GM18526 (cell line): ENCODE measurements around the gene CLCN2.

Experiments
- POLR2A ChIP-seq: IDR thresholded peaks from 3 replicates; pipeline ENCODE4 v1.6.1; 2011; ENCODE audit not compliant: insufficient read length; ENCODE audit errors: extremely low read depth

The CLCN2 gene

DNA sequence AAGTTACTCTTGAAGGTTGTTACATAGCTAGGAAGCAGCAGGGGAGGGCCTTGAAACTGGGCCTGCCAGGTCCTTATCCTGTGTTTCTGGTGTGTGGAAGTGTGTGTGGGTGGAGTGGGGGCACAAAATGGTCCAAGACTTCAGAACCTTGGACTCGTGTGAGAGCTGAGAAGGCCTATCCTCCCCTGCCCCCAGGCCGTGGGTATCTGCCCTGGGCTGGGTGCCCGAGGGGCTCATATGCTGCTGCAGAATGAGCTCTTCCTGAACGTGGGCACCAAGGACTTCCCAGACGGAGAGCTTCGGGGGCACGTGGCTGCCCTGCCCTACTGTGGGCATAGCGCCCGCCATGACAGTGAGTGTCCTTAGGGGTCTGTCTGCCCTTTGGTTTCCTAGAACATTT is 22.9 kb upstream of the CLCN2 start:
- TF ChIP-seq POLR2A = no peak

DNA sequence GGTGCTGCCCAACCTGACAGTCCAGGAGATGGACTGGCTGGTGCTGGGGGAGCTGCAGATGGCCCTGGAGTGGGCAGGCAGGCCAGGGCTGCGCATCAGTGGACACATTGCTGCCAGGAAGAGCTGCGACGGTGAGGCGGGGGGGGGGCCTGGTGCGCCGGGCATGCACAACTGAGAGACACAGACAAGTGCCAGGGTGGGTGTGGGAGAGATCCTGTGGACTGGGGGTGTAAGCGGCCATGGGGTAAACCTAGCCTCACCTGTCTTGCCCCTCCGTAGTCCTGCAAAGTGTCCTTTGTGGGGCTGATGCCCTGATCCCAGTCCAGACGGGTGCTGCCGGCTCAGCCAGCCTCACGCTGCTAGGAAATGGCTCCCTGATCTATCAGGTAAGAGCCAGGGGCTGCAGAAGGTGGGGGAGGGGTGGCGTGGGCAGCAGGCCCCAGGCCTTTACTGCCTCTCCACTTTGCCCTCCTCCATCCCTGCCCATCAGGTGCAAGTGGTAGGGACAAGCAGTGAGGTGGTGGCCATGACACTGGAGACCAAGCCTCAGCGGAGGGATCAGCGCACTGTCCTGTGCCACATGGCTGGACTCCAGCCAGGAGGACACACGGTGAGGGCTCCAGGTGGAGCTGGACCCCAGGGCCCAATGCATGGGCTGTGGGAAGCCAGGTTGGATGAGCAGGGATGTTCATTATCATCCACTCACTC is 21.8 kb upstream of the CLCN2 start:
- TF ChIP-seq POLR2A = no peak

DNA sequence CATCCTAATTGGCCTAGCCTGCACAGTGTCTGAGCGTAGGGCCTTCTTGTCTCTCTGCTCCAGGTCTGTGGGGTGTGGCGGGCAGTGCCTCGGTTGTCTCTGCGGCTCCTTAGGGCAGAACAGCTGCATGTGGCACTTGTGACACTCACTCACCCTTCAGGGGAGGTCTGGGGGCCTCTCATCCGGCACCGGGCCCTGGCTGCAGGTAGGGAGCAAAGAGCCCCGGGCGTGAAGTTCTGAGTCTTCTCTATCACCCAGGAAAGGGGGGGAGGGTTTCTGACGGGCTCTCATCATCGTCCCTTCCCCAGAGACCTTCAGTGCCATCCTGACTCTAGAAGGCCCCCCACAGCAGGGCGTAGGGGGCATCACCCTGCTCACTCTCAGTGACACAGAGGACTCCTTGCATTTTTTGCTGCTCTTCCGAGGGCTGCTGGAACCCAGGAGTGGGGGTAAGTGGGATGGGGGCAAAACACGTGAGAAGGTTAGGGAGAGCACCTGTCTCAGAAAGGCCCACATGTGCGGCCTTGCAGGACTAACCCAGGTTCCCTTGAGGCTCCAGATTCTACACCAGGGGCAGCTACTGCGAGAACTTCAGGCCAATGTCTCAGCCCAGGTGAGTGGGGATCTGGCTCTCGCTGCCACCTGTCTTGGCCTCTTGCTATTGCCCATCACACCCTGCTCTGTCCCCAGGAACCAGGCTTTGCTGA is 21.1 kb upstream of the CLCN2 start:
- TF ChIP-seq POLR2A = no peak

GRCh38 chr3:184381261-184382224 is 20.1 kb upstream of the CLCN2 start:
- no peak for TF ChIP-seq POLR2A

DNA sequence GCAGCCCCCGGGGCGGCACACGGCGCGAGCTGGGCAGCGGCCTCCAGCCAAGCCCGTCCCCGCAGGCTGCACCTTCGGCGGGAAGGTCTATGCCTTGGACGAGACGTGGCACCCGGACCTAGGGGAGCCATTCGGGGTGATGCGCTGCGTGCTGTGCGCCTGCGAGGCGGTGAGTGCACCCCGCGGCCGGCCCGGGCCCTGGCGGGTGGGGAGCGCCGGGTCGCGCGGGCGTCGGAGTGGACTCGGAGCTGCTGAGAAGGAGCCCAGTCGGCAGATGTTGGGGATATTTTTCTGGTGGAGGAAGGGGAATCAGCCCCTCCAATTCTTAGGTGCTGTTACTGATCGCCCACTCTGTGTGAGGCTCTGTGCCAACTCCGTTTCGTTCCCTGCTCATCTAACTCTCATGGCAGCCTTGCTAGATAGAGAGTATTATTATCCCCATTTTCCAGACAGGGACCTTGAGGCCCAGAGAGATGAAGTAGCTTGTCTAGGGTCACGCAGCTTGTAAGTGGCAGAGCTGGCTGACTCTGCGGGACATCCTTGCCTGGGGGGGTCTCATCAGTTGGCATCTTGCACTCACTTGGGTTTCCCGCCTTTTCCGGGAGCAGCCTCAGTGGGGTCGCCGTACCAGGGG is 19.3 kb upstream of the CLCN2 start:
- no peak for TF ChIP-seq POLR2A

GRCh38 chr3:184380185-184380626 is 18.8 kb upstream of the CLCN2 start:
- TF ChIP-seq POLR2A = no peak

DNA sequence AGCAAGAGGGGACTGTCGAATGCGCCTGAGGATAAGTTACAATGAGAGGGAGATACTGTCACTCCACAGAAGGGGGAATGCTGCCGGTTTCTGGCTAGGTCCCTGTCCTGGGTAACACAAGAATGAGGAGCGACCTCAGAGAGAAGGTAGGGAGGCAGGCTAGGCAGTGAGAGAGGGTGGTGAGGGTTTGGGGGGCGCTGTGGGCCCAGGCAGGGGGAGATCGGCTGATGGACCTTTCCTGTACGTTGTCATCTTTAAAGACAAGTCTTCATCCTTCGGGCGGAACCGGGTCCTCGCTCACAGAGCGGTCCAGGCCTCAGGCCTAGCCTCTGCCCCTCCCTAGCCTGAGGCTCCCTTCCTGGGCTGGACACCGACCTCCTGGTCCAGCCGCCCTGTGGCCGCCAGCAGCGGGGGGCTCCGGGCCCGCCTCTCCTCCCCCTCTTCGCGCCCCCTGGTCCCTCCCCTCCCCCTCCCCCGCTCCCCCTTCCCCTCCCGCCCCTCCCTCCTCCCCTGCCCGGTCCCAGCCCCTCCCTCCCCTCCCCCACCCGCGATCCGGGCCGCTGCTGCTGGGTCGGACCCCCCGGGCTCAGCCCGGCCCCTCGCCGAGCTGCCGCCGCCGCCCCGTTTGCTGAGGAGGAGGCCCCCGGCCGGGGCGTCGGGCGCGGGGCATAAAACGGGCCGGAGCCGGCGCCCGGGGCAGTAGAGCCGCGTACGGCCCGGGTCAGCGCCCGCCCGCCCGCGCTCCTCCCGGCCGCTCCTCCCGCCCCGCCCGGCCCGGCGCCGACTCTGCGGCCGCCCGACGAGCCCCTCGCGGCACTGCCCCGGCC is 18.2 kb upstream of the CLCN2 start, which contains the start of gene CHRD:
Gene CHRD (plus strand): TSS at position 697 of the 827 bp plus-strand sequence. CDS start 265 bp downstream, outside the sequence.
- no peak for TF ChIP-seq POLR2A

DNA sequence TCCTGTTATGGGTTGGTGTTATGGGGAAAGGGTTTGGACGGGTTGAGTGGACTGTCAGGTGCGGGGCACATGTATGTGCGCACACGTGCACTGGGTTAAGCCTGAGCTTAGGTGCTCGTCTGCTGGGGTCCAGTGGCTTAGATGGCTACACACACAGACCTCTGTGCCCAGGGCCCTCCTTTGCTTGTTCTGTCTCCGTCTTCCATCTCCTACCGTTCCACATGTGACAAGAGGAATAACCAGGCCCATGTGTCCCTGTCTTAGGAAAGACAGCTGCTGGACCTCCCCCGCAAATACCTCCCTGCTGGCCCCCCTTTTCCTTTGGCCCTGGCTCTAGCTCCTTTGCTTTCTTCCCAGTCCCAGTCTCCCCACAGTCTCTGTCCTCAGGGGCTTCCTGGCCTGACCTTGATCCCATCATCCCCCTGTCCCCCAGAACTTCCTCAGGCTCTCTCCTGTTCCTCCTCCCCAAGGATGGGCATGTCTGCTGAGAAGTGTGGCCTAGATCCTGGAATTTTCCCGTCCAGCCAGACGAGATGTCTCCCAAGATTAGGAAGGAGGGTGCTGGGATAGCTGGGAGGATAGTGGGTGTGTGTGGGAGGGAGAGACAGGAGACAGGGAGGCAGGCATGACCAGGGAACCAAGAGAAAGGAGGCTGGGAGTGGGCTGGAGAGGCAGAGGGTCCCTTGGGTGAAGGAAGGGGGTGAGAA is 17.4 kb upstream of the CLCN2 start:
- no peak for TF ChIP-seq POLR2A

GRCh38 chr3:184377882-184378445 is 16.6 kb upstream of the CLCN2 start, which contains the start of gene THPO:
THPO (minus strand) TSS chr3:184378207; CDS start chr3:184376259, 1,948 bp downstream.
- no peak for TF ChIP-seq POLR2A

DNA sequence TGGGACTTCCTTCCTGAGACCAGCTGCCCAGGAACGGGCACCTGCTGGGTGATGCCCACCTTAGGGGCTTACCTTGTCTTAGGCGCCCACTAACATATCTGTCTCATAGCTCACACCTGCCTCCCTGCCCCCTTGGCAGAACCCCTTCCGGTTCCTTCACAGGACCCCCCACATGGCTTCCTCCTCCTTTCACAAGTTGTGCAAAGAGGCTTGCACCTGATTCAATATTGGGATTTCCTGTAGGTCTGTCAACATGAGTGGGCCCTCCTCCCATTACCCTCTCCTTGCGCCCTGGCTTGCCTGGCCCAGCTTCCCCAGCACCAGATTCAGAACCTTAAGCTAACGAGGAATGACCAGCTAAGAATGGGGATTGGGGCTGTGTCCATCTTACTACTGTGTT is 16.0 kb upstream of the CLCN2 start:
- TF ChIP-seq POLR2A = no peak

- TF ChIP-seq POLR2A = no peak
Measured at GRCh38 chr3:184375747-184376461, 14.5 kb upstream of the CLCN2 start.

DNA sequence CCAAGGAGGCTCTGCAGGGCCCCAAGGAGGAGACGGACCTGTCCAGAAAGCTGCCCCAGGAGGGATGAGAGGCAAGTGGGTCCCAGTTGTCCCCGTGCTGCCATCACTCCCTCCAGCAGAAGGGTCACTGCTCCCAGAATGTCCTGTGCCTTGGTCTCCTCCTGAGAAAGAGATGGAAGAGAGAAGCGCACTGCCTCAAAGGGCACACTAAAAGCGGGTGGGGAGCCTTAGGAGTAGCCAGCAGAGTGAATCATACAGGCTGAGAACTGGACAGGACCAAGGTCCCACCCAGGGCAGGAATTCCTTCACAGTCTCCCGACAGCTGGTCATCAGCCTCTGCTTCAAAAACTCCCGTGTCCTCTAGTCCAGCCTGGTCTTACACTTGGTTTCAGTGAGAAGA is 12.0 kb upstream of the CLCN2 start:
- no peak for TF ChIP-seq POLR2A
